ENCODE data around the gene MCCC1. TPM values are rescaled to one million over a fixed set of nuclear protein-coding genes. Genes with fewer than 3 reads are reported as not detected.
A peak's percentile ranks its signal among the peaks of the same experiment; 100 is the strongest.

MCCC1 gene
- total RNA-seq, 1 donor from 2014 or later, result 26.0 TPM

- DNase-seq (ENCODE audit: low read depth), result no peak
- no peak overlapping the region for H3K4me3 ChIP-seq (ENCODE audit: low read depth, low read length)
- TF ChIP-seq, protein P1, sequence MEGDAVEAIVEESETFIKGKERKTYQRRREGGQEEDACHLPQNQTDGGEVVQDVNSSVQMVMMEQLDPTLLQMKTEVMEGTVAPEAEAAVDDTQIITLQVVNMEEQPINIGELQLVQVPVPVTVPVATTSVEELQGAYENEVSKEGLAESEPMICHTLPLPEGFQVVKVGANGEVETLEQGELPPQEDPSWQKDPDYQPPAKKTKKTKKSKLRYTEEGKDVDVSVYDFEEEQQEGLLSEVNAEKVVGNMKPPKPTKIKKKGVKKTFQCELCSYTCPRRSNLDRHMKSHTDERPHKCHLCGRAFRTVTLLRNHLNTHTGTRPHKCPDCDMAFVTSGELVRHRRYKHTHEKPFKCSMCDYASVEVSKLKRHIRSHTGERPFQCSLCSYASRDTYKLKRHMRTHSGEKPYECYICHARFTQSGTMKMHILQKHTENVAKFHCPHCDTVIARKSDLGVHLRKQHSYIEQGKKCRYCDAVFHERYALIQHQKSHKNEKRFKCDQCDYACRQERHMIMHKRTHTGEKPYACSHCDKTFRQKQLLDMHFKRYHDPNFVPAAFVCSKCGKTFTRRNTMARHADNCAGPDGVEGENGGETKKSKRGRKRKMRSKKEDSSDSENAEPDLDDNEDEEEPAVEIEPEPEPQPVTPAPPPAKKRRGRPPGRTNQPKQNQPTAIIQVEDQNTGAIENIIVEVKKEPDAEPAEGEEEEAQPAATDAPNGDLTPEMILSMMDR (conservative IDR thresholded peaks at IDR 0.05; ENCODE audit: low read depth, low read length), result no peak
Measured at GRCh38 chr3:183044547-183045229, 54.6 kb downstream of the MCCC1 start.

GRCh38 chr3:183038757-183039156, 60.5 kb downstream of the MCCC1 start:
- DNase-seq (ENCODE audit: low read depth), result peak; percentile 22
- TF ChIP-seq, protein P1 (conservative IDR thresholded peaks at IDR 0.05; ENCODE audit: low read depth, low read length), result no peak
- no peak overlapping the region for H3K4me3 ChIP-seq (ENCODE audit: low read depth, low read length)

DNA sequence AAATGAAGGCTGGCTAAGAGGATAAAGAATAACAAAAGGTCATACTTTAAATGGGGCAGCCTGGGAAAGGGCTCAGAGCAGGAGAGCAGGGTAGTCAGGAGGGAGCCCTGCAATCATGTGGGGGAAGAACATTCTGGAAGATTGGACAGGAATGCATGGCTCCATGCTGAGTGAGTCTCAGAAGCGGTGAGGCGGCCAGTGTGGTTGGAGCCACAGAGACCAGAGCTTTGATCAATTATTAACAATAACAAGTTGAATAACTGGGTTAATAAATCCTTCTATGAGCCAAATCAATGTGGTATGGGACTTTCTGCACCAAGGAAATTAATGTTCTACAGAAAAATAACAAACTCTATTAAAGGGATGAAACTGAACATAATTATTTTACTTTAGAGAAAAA, 61.1 kb downstream of the MCCC1 start:
- DNase-seq (ENCODE audit: low read depth), result peak; percentile 94
- TF ChIP-seq, protein P1 (conservative IDR thresholded peaks at IDR 0.05; ENCODE audit: low read depth, low read length), result no peak
- H3K4me3 ChIP-seq (ENCODE audit: low read depth, low read length), result no peak overlapping the region

DNA sequence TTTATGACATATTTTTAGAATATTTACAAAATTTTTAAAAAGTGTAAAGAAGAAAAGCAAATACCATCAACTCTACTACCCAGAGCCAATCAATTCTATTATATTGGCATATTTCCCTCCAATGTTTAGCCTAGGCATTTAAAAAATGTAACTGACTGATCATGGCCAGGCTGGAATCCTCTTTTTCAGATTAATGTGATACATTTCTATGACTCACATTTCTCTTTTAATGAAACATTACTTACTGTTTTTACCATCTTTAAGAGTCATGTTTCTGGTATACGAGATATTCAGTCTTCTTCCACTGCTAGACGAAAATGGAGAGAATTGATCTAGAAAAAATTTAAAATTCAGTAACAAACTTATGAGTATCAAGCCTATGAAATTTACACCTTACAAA, 65.5 kb downstream of the MCCC1 start:
- TF ChIP-seq, protein P1 (conservative IDR thresholded peaks at IDR 0.05; ENCODE audit: low read depth, low read length), result no peak
- no peak for DNase-seq (ENCODE audit: low read depth)
- H3K4me3 ChIP-seq (ENCODE audit: low read depth, low read length), result no peak overlapping the region

GRCh38 chr3:183032880-183033555, 66.3 kb downstream of the MCCC1 start:
- TF ChIP-seq, protein P1 (conservative IDR thresholded peaks at IDR 0.05; ENCODE audit: low read depth, low read length), result no peak
- H3K4me3 ChIP-seq (ENCODE audit: low read depth, low read length), result no peak overlapping the region
- DNase-seq (ENCODE audit: low read depth), result no peak

DNA sequence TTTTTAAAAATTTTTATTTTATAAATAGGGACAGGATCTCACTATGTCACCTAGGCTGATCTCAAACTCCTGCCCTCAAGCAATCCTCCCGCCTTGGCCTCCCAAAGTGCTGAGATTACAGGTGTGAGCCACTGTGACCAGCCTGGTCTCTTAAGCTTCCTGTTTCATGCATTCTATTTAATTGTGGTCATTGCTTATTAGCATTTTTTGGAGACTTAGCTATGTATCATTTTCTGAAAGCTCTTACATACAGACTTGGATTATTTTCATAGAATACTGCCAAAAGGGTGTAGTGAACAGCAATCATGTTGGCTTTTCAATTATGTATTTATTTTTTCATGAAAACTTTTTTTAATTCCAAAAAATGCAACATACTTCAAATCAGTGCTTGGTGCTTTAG, 67.5 kb downstream of the MCCC1 start:
- TF ChIP-seq, protein P1 (conservative IDR thresholded peaks at IDR 0.05; ENCODE audit: low read depth, low read length), result no peak
- DNase-seq (ENCODE audit: low read depth), result no peak

More for the DNA sequence above, 67.5 kb downstream of the MCCC1 start:
- no peak overlapping the region for H3K4me3 ChIP-seq (ENCODE audit: low read depth, low read length)
